Adrenal gland (tissue), 12 donors: ENCODE measurements around the gene NRP1. TPM values are rescaled to one million over a fixed set of nuclear protein-coding genes. Genes with fewer than 3 reads are reported as not detected.

Source experiments
- DNase-seq, 7 donors: peaks; one replicate each; pipeline ENCODE4 v3.0.0-alpha.2; 2019 to 2020
- H3K27ac ChIP-seq, 5 donors: fragments of 200-600 bp; sonication (generic) in 4 of 5; 1 replicate in 3 of 5; 2 replicates in 2 of 5; pipeline versions ENCODE4 v1.5.1 to v1.8.0; 2016 to 2020; ENCODE audit warnings: mild to moderate bottlenecking in 1 of 5
- H3K27me3 ChIP-seq: fragments of 200-600 bp; 2 replicates; pipeline ENCODE4 v1.8.0; 2021
- H3K36me3 ChIP-seq, 2 donors: fragments of 200-600 bp; replicated peaks in 1 of 2; 1 replicate in 1 of 2; 2 replicates in 1 of 2; pipeline versions ENCODE4 v1.5.1 to v1.8.0; 2018 to 2022
- H3K4me1 ChIP-seq, 2 donors: fragments of 200-600 bp; replicated peaks in 1 of 2; 1 replicate in 1 of 2; 2 replicates in 1 of 2; pipeline versions ENCODE4 v1.5.1 to v1.8.0; 2018 to 2021
- H3K4me3 ChIP-seq, 4 donors: fragments of 200-600 bp; sonication (generic) in 3 of 4; one replicate each; pipeline ENCODE4 v1.5.1; 2016 to 2018
- H3K9me3 ChIP-seq, 3 donors: fragments of 200-600 bp; sonication (generic) in 1 of 3; replicated peaks in 1 of 3; 1 replicate in 2 of 3; 2 replicates in 1 of 3; pipeline versions ENCODE4 v1.5.1 to v1.8.0; 2016 to 2021
- CTCF ChIP-seq, 6 experiments: fragments of 450-650 bp in 4 of 6; fragments of 200-600 bp in 2 of 6; sonication (generic) in 1 of 6; IDR thresholded peaks; 1 replicate in 5 of 6; 2 replicates in 1 of 6; pipeline versions ENCODE4 v1.5.1 to v1.8.0; 2016 to 2021; ENCODE audit warnings: antibody characterized with exemption in 6 of 6, mild to moderate bottlenecking in 2 of 6, moderate library complexity in 1 of 6
- POLR2A ChIP-seq, 2 donors: fragments of 450-650 bp; IDR thresholded peaks; one replicate each; pipeline ENCODE4 v1.6.1; 2017; ENCODE audit warnings: antibody characterized with exemption in 2 of 2, mild to moderate bottlenecking in 2 of 2, moderate library complexity in 1 of 2
- WGBS, 4 donors: extraction: QIAGEN DNeasy Blood & Tissue Kit in 2 of 4; methylation state at CpG; one replicate each; pipeline versions ENCODE4 v1.1.5 to v1.1.7; 2013 to 2017; 5-methylcytosine and 5-hydroxymethylcytosine counted together
- intact Hi-C, 2 donors: fragments of 100-400 bp; cut with DNase I; formaldehyde crosslinking; loops; one replicate each; pipeline versions ENCODE4 v1.14.1 to v1.15.0; 2022 to 2023
- polyA plus RNA-seq, 3 donors: library from polyadenylated mRNA; stranded (reverse); fragments of 200-250 nt in 2 of 3; fragments of 350-450 nt in 1 of 3; fragmentation: Illumina TruSeq in 1 of 3; extraction: RNeasy Lipid Tissue Mini Kit (QIAGEN cat#74804) in 1 of 3; gene quantifications; one replicate each; pipeline ENCODE4 v1.2.3, GENCODE V29; 2013 to 2014
- total RNA-seq, 9 donors: library from RNA; depleted of rRNA in 4 of 9; stranded (reverse); fragments of >200 nt in 4 of 9; fragments of 120-200 nt in 1 of 9; fragmentation: NEBNext Ultra II Directional in 1 of 9; extraction: Animal tissue kit (Norgen Biotek cat#: 25700) in 1 of 9; gene quantifications; one replicate each; pipeline versions ENCODE4 v1.1.0 to v1.2.4, GENCODE V29; 2013 to 2023
- donor health status: healthy with polysubstance abuse.
- donor health status: Bipolar disorder and iron deficiency.
- donor health status: DM: yes; HTN: yes; CAD: no.
- donor health status: DM: no; HTN: no; CAD: no.
- donor health status: DM: no; HTN: no; CAD: no.
- donor health status: DM: yes; HTN: yes; CAD: no.

NRP1 gene
- total and polyA plus RNA-seq, 12 donors = 20.2 to 151 (median 92.1) TPM

GRCh38 chr10:33382216-33382600, 47.7 kb upstream of the NRP1 start:
- no peak overlapping the region for H3K27ac ChIP-seq
- H3K4me1 ChIP-seq = no peaks in the 10 kb centered on the region
- no peak for DNase-seq
- no peaks in the 10 kb centered on the region for H3K9me3 ChIP-seq
- intact Hi-C loops = no loop called here
- no peaks in the 10 kb centered on the region for H3K36me3 ChIP-seq
- no peak overlapping the region for H3K4me3 ChIP-seq
- no peaks in the 10 kb centered on the region for H3K27me3 ChIP-seq
- TF ChIP-seq POLR2A (IDR thresholded peaks at IDR 0.05) (no peak), CTCF (IDR thresholded peaks at IDR 0.05) (no peak)
- WGBS, 4 donors = 59 to 67% (median 63%) methylated on average over 2 of the region's 2 CpGs

- H3K27ac ChIP-seq = no peak overlapping the region
- WGBS, 4 donors = 68 to 72% (median 69%) methylated on average over 12 of the region's 12 CpGs
- TF ChIP-seq CTCF (IDR thresholded peaks at IDR 0.05) (no peak), POLR2A (IDR thresholded peaks at IDR 0.05) (no peak)
- H3K4me1 ChIP-seq = no peaks in the 10 kb centered on the region
- no peak for DNase-seq
- H3K27me3 ChIP-seq = no peaks in the 10 kb centered on the region
- no peaks in the 10 kb centered on the region for H3K9me3 ChIP-seq
- H3K36me3 ChIP-seq = no peaks in the 10 kb centered on the region
- intact Hi-C loops = no loop called here
- H3K4me3 ChIP-seq = no peak overlapping the region
These were observed 47.2 kb upstream of the NRP1 start for GRCh38 chr10:33381451-33382215.

GRCh38 chr10:33377658-33378025, 43.2 kb upstream of the NRP1 start:
- 85 to 89% (median 87%) methylated on average over 4 of the region's 4 CpGs for WGBS, 4 donors
- Histone ChIP-seq H3K27ac (no peak overlapping the region), H3K27me3 (no peaks in the 10 kb centered on the region), H3K4me3 (no peak overlapping the region), H3K36me3 (no peaks in the 10 kb centered on the region), H3K4me1 (no peaks in the 10 kb centered on the region), H3K9me3 (no peaks in the 10 kb centered on the region)
- intact Hi-C loops = no loop called here
- DNase-seq = no peak
- no peak for TF ChIP-seq CTCF (IDR thresholded peaks at IDR 0.05)
- TF ChIP-seq POLR2A (IDR thresholded peaks at IDR 0.05) = no peak

- Histone ChIP-seq H3K9me3 (no peaks in the 10 kb centered on the region), H3K4me1 (no peaks in the 10 kb centered on the region), H3K27ac (peak overlapping the region in 1 of 5 donors; percentile 2), H3K36me3 (no peaks in the 10 kb centered on the region), H3K4me3 (no peak overlapping the region), H3K27me3 (no peaks in the 10 kb centered on the region)
- intact Hi-C loops = no loop called here
- no peak for DNase-seq
- WGBS, 4 donors = 61 to 70% (median 66%) methylated on average over 4 of the region's 4 CpGs
- TF ChIP-seq POLR2A (IDR thresholded peaks at IDR 0.05) (no peak), CTCF (IDR thresholded peaks at IDR 0.05) (no peak)
These were observed 42.6 kb upstream of the NRP1 start for GRCh38 chr10:33376976-33377657.
